ENCODE measurements around the gene ARHGAP19.

GRCh38 chr10:97183314-97183713 lies 109.1 kb downstream of the ARHGAP19 start:
- TF ChIP-seq, protein P1, sequence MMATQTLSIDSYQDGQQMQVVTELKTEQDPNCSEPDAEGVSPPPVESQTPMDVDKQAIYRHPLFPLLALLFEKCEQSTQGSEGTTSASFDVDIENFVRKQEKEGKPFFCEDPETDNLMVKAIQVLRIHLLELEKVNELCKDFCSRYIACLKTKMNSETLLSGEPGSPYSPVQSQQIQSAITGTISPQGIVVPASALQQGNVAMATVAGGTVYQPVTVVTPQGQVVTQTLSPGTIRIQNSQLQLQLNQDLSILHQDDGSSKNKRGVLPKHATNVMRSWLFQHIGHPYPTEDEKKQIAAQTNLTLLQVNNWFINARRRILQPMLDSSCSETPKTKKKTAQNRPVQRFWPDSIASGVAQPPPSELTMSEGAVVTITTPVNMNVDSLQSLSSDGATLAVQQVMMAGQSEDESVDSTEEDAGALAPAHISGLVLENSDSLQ (IDR thresholded peaks at IDR 0.05) = no peak
- no peak for TF ChIP-seq FOXK2 (IDR thresholded peaks at IDR 0.05)
